Naive thymus-derived CD4-positive, alpha-beta T cell (primary cell): ENCODE results near the gene CIDEC. TPM values are rescaled to one million over a fixed set of nuclear protein-coding genes. Genes with fewer than 3 reads are reported as not detected.
"Not testable (repeated sequence)": the region's sequence is repeated elsewhere in the genome, so short reads cannot be mapped to it uniquely, and the experiment has no call there.

Source experiments
- ATAC-seq: fragments of 150-1000 bp; cut with Tn5 transposase; 2 replicates; pipeline ENCODE4 v1.10.0; 2021; ENCODE audit warnings: mild to moderate bottlenecking, moderate library complexity
- CTCF ChIA-PET: fragments of 350-600 bp; sonication (Branson Sonifier 250); formaldehyde crosslinking; loops from one replicate; lab custom pipeline; 2021; ENCODE audit warnings: antibody characterized with exemption; lab: Charles Lee
- POLR2A ChIA-PET: fragments of 350-600 bp; sonication (Branson Sonifier 250); formaldehyde crosslinking; loops from one replicate; lab custom pipeline; 2021; ENCODE audit warnings: antibody characterized with exemption, inconsistent platforms; lab: Charles Lee
- DNase-seq, 9 donors: peaks; one replicate each; pipeline versions ENCODE4 v3.0.0 to v3.0.0-alpha.2; 2020 to 2022; ENCODE audit warnings: mixed read lengths in 1 of 9
- H3K27ac ChIP-seq: one replicate; pipeline ENCODE4 v1.7.0; 2013; ENCODE audit warnings: mild to moderate bottlenecking, low read depth, low read length, moderate library complexity
- H3K27me3 ChIP-seq, 2 donors: one replicate each; pipeline ENCODE4 v1.7.0; 2013; ENCODE audit warnings: low read length in 2 of 2, mild to moderate bottlenecking in 2 of 2, moderate library complexity in 2 of 2; ENCODE audit not compliant: control insufficient read depth in 2 of 2, insufficient read depth in 2 of 2
- H3K36me3 ChIP-seq, 3 experiments: 1 replicate in 2 of 3; 2 replicates in 1 of 3; pipeline ENCODE4 v1.7.0; 2013; ENCODE audit warnings: low read length in 3 of 3, mild to moderate bottlenecking in 3 of 3, moderate library complexity in 1 of 3; ENCODE audit not compliant: insufficient read depth in 3 of 3, control insufficient read depth in 2 of 3
- H3K4me1 ChIP-seq, 2 donors: one replicate each; pipeline ENCODE4 v1.7.0; 2013; ENCODE audit warnings: low read length in 2 of 2, mild to moderate bottlenecking in 2 of 2, moderate library complexity in 1 of 2; ENCODE audit not compliant: control insufficient read depth in 2 of 2, insufficient read depth in 2 of 2
- H3K4me3 ChIP-seq: 2 replicates; pipeline ENCODE4 v1.7.0; 2013; ENCODE audit warnings: mild to moderate bottlenecking, low read length
- H3K9me3 ChIP-seq, 3 experiments: 1 replicate in 2 of 3; 2 replicates in 1 of 3; pipeline ENCODE4 v1.7.0; 2013; ENCODE audit warnings: low read length in 3 of 3; ENCODE audit not compliant: control insufficient read depth in 2 of 3
- H3K27ac Mint-ChIP-seq, 9 donors: one replicate each; pipeline ENCODE4 v1.8.0; 2020 to 2022; ENCODE audit warnings: mixed read lengths in 9 of 9, mild to moderate bottlenecking in 8 of 9, moderate library complexity in 5 of 9, inconsistent platforms in 2 of 9
- H3K27me3 Mint-ChIP-seq, 5 donors: one replicate each; pipeline ENCODE4 v1.8.0; 2021 to 2022; ENCODE audit warnings: mixed read lengths in 5 of 5, mild to moderate bottlenecking in 1 of 5
- H3K36me3 Mint-ChIP-seq, 5 donors: one replicate each; pipeline ENCODE4 v1.8.0; 2020 to 2022; ENCODE audit warnings: mixed read lengths in 5 of 5, mild to moderate bottlenecking in 3 of 5, inconsistent platforms in 1 of 5
- H3K4me1 Mint-ChIP-seq, 7 donors: one replicate each; pipeline ENCODE4 v1.8.0; 2020 to 2022; ENCODE audit warnings: mixed read lengths in 7 of 7, mild to moderate bottlenecking in 3 of 7, inconsistent platforms in 1 of 7
- H3K4me3 Mint-ChIP-seq, 10 donors: one replicate each; pipeline ENCODE4 v1.8.0; 2020 to 2022; ENCODE audit warnings: mild to moderate bottlenecking in 10 of 10, mixed read lengths in 10 of 10, moderate library complexity in 6 of 10, inconsistent platforms in 2 of 10
- H3K9me3 Mint-ChIP-seq, 11 donors: one replicate each; pipeline ENCODE4 v1.8.0; 2020 to 2022; ENCODE audit warnings: mixed read lengths in 11 of 11, mild to moderate bottlenecking in 4 of 11, inconsistent platforms in 1 of 11, moderate library complexity in 1 of 11
- intact Hi-C, 2 donors: fragments of 100-400 bp; cut with micrococcal nuclease; formaldehyde crosslinking; loops; one replicate each; pipeline ENCODE4 v1.15.1; 2023
- polyA plus RNA-seq, 2 donors: library from polyadenylated mRNA; unstranded; fragments of 300-500 nt; fragmentation: Illumina TruSeq; gene quantifications; one replicate each; pipeline ENCODE4 v1.2.3, GENCODE V29; 2021
- total RNA-seq, 6 experiments: library from RNA in 5 of 6; stranded (reverse) in 5 of 6; gene quantifications; 1 replicate in 5 of 6; 2 replicates in 1 of 6; pipeline ENCODE4 v1.2.3 and lab custom pipeline; 2021 to 2026

Gene CIDEC
- total and polyA plus RNA-seq, 7 experiments from 2014 or later, result not detected

GRCh38 chr3:9848860-9849259, 31.2 kb downstream of the CIDEC start:
- H3K27me3 ChIP-seq, H3K27ac ChIP-seq, H3K9me3 Mint-ChIP-seq, H3K4me1 ChIP-seq, H3K4me3 Mint-ChIP-seq, ATAC-seq, H3K4me3 ChIP-seq, H3K9me3 ChIP-seq, POLR2A ChIA-PET, H3K36me3 ChIP-seq, H3K36me3 Mint-ChIP-seq: not testable (repeated sequence)
- CTCF ChIA-PET, result interaction anchor here (0.6 to 1.9 kb wide), 2 partner anchors 11 to 192 kb away, joined by 3 to 7 read pairs; no protein-coding TSS in a partner anchor
- peaks cover 0 to 26% (median 0%) of the 10 kb centered on the region in 5 donors for H3K27me3 Mint-ChIP-seq
- peak overlapping the region in 1 of 9 donors; percentile 67 for H3K27ac Mint-ChIP-seq
- intact Hi-C loops, result loop anchor here in 1 of 2 donors (1.0 to 10.0 kb wide), 4 partner anchors 66 to 886 kb away; no protein-coding TSS in a partner anchor
- peak in 7 of 9 donors; percentile 22 to 53 (median 48) for DNase-seq
- H3K4me1 Mint-ChIP-seq, result peaks cover 0 to 20% (median 6%) of the 10 kb centered on the region in 7 donors

DNA sequence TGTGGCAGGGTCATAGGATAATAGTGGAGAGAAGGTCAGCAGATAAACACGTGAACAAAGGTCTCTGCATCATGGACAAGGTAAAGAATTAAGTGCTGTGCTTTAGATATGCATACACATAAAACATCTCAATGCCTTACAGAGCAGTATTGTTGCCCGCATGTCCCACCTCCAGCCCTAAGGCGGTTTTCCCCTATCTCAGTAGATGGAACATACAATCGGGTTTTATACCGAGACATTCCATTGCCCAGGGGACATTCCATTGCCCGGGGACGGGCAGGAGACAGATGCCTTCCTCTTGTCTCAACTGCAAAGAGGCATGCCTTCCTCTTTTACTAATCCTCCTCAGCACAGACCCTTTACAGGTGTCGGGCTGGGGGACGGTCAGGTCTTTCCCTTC, 32.2 kb downstream of the CIDEC start:
- H3K27ac Mint-ChIP-seq, H3K4me3 Mint-ChIP-seq, CTCF ChIA-PET, H3K4me3 ChIP-seq, H3K4me1 ChIP-seq, DNase-seq, H3K9me3 Mint-ChIP-seq, ATAC-seq, H3K36me3 Mint-ChIP-seq, H3K36me3 ChIP-seq, H3K27ac ChIP-seq, H3K9me3 ChIP-seq, H3K27me3 ChIP-seq, POLR2A ChIA-PET: not testable (repeated sequence)
- peaks cover 1 to 21% (median 13%) of the 10 kb centered on the region in 7 donors for H3K4me1 Mint-ChIP-seq
- intact Hi-C loops, result loop anchor here in 1 of 2 donors (1.0 to 10.0 kb wide), 3 partner anchors 67 to 887 kb away; no protein-coding TSS in a partner anchor
- H3K27me3 Mint-ChIP-seq, result peaks cover 0 to 18% (median 0%) of the 10 kb centered on the region in 5 donors

- no peak overlapping the region for H3K27ac Mint-ChIP-seq
These were observed 33.0 kb downstream of the CIDEC start for GRCh38 chr3:9846931-9847488.

GRCh38 chr3:9846231-9846630, 33.8 kb downstream of the CIDEC start:
- no peak for DNase-seq
- Histone ChIP-seq H3K4me3 (no peak overlapping the region), H3K4me1 (peaks cover 4 to 5% of the 10 kb centered on the region in 2 donors), H3K36me3 (peaks cover 0 to 14% (median 4%) of the 10 kb centered on the region in 3 experiments), H3K27ac (no peak overlapping the region), H3K9me3 (no peaks in the 10 kb centered on the region), H3K27me3 (no peaks in the 10 kb centered on the region)
- H3K9me3 Mint-ChIP-seq, result no peaks in the 10 kb centered on the region
- H3K27ac Mint-ChIP-seq, result no peak overlapping the region
- CTCF ChIA-PET, result interaction anchor here (0.7 to 1.1 kb wide), 2 partner anchors 40 to 100 kb away, joined by 3 to 4 read pairs; no protein-coding TSS in a partner anchor
- peaks cover 0 to 5% (median 0%) of the 10 kb centered on the region in 5 donors for H3K27me3 Mint-ChIP-seq
- no peak for ATAC-seq
- H3K36me3 Mint-ChIP-seq, result peaks cover 4 to 12% (median 7%) of the 10 kb centered on the region in 5 donors
- POLR2A ChIA-PET, result interaction anchor here (0.6 kb wide), 1 partner anchor 148 kb away, joined by 5 read pairs; no protein-coding TSS in a partner anchor
- intact Hi-C loops, result loop anchor here in 1 of 2 donors (10.0 kb wide), 1 partner anchor 889 kb away; no protein-coding TSS in a partner anchor
- H3K4me1 Mint-ChIP-seq, result peaks cover 12 to 33% (median 23%) of the 10 kb centered on the region in 7 donors
- peak overlapping the region in 1 of 10 donors; percentile 10 for H3K4me3 Mint-ChIP-seq

More at GRCh38 chr3:9846931-9847488, 33.0 kb downstream of the CIDEC start:
- POLR2A ChIA-PET, result interaction anchor here (0.6 kb wide), 2 partner anchors 37 to 147 kb away, joined by 3 to 5 read pairs; no protein-coding TSS in a partner anchor
- ATAC-seq (no peak), DNase-seq (no peak)
- no peaks in the 10 kb centered on the region for H3K9me3 Mint-ChIP-seq
- peaks cover 4 to 5% of the 10 kb centered on the region in 2 donors for H3K4me1 ChIP-seq
- H3K27me3 Mint-ChIP-seq, result peaks cover 0 to 13% (median 0%) of the 10 kb centered on the region in 5 donors
- CTCF ChIA-PET, result interaction anchor here (1.1 kb wide), 1 partner anchor 100 kb away, joined by 3 read pairs; no protein-coding TSS in a partner anchor
- H3K27me3 ChIP-seq, result no peaks in the 10 kb centered on the region
- H3K4me1 Mint-ChIP-seq, result peaks cover 10 to 29% (median 21%) of the 10 kb centered on the region in 7 donors
- no peak overlapping the region for H3K4me3 ChIP-seq
- H3K9me3 ChIP-seq, result no peaks in the 10 kb centered on the region
- peaks cover 4 to 7% (median 5%) of the 10 kb centered on the region in 5 donors for H3K36me3 Mint-ChIP-seq
- H3K4me3 Mint-ChIP-seq, result no peak overlapping the region
- no peak overlapping the region for H3K27ac ChIP-seq
- intact Hi-C loops, result loop anchor here in 1 of 2 donors (10.0 kb wide), 1 partner anchor 888 kb away; no protein-coding TSS in a partner anchor
- peaks cover 0 to 7% (median 0%) of the 10 kb centered on the region in 3 experiments for H3K36me3 ChIP-seq

GRCh38 chr3:9843715-9844438, 36.2 kb downstream of the CIDEC start, which contains the start of gene RPUSD3:
Gene RPUSD3 (minus strand): TSS chr3:9844008. CDS start chr3:9843990, 18 bp downstream.
- intact Hi-C loops, result loop anchor here (1.0 to 10.0 kb wide), 20 partner anchors 35 to 891 kb away; partner anchors contain the start of genes CRELD1 (in 2 of the 2), JAGN1 (in 2 of the 2), MTMR14 (in 2 of the 2) and SEC13 (in 2 of the 2)
- no peaks in the 10 kb centered on the region for H3K27me3 ChIP-seq
- POLR2A ChIA-PET, result interaction anchor here (0.6 to 1.6 kb wide), 10 partner anchors 35 to 348 kb away, joined by 3 to 6 read pairs (median 4); partner anchors contain the start of genes ARPC4, BRK1, BRPF1 and CRELD1
- peaks cover 4 to 5% of the 10 kb centered on the region in 2 donors for H3K4me1 ChIP-seq
- peak within 1 kb of the TSS; percentile 83 for H3K4me3 ChIP-seq
- CTCF ChIA-PET, result interaction anchor here (0.7 to 1.1 kb wide), 3 partner anchors 12 to 103 kb away, joined by 3 to 5 read pairs (median 4); no protein-coding TSS in a partner anchor
- H3K27me3 Mint-ChIP-seq, result no peaks in the 10 kb centered on the region
- DNase-seq (peak; percentile 90 to 99 (median 94)), ATAC-seq (peak; percentile 100)
- peaks cover 12 to 40% (median 23%) of the 10 kb centered on the region in 7 donors for H3K4me1 Mint-ChIP-seq
- peak within 1 kb of the TSS; percentile 82 for H3K27ac ChIP-seq
- no peaks in the 10 kb centered on the region for H3K9me3 ChIP-seq
- H3K4me3 Mint-ChIP-seq, result peak within 1 kb of the TSS; percentile 93 to 100 (median 97)
- H3K27ac Mint-ChIP-seq, result peak within 1 kb of the TSS; percentile 68 to 94 (median 91)
- H3K36me3 Mint-ChIP-seq, result peaks cover 4 to 21% (median 12%) of the 10 kb centered on the region in 5 donors
- peaks cover 0 to 1% (median 0%) of the 10 kb centered on the region in 11 donors for H3K9me3 Mint-ChIP-seq
- H3K36me3 ChIP-seq, result peaks cover 0 to 36% (median 4%) of the 10 kb centered on the region in 3 experiments

DNA sequence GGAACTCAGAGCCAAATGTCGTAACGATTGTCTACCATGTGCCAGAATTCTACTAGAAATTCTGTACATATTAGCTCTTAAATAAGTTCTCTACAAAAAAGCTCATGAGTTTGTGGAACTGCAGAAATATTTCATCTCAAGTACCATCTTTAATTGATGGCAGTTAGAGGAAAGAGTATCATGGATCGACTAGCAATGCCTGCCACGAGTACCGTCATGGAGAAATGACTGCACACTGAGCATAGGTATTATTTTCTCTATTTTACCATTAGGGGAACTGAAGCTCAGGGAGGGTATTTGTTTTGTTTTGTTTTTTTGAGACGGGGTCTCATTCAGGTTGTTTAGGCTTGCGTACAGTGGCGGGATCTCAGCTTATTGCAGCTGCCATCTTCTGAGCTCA, 39.0 kb downstream of the CIDEC start:
- Histone ChIP-seq H3K27ac (no peak overlapping the region), H3K27me3 (no peaks in the 10 kb centered on the region), H3K9me3 (no peaks in the 10 kb centered on the region), H3K4me1 (peaks cover 4 to 5% of the 10 kb centered on the region in 2 donors), H3K4me3 (no peak overlapping the region), H3K36me3 (peaks cover 0 to 50% (median 4%) of the 10 kb centered on the region in 3 experiments)
- no peaks in the 10 kb centered on the region for H3K27me3 Mint-ChIP-seq
- H3K4me3 Mint-ChIP-seq, result peak overlapping the region in 2 of 10 donors; percentile 25 to 45
- ATAC-seq (no peak), DNase-seq (no peak)
- CTCF ChIA-PET, result interaction anchor here (1.2 kb wide), 1 partner anchor 9 kb away, joined by 4 read pairs; no protein-coding TSS in a partner anchor
- H3K36me3 Mint-ChIP-seq, result peaks cover 4 to 31% (median 12%) of the 10 kb centered on the region in 5 donors
- peaks cover 0 to 1% (median 0%) of the 10 kb centered on the region in 11 donors for H3K9me3 Mint-ChIP-seq
- H3K27ac Mint-ChIP-seq, result peak overlapping the region in 2 of 9 donors; percentile 70 to 73
- peaks cover 13 to 36% (median 23%) of the 10 kb centered on the region in 7 donors for H3K4me1 Mint-ChIP-seq
- POLR2A ChIA-PET, result no interaction called here
- intact Hi-C loops, result loop anchor here (5.0 to 10.0 kb wide), 3 partner anchors 34 to 894 kb away; partner anchors contain the start of gene BRK1 (in 1 of the 2)
